ENCODE results near the gene MYH10.

GRCh38 chr17:8464941-8465340, 165.6 kb downstream of the MYH10 start:
- TF ChIP-seq CTCF (IDR thresholded peaks at IDR 0.05) (no peak), POLR2A (IDR thresholded peaks at IDR 0.05) (no peak), EP300 (IDR thresholded peaks at IDR 0.05) (no peak)
